OCI-LY7 (cell line): ENCODE measurements around the gene CNKSR2.

Experiments
- EZH2phosphoT487 ChIP-seq: fragments of 200-600 bp; sonication (generic); IDR thresholded peaks from 2 replicates; pipeline ENCODE4 v1.6.1; 2018; ENCODE audit warnings: low read depth, borderline replicate concordance, mild to moderate bottlenecking, mixed run types, antibody characterized with exemption, low read length, moderate library complexity, mixed read lengths
- TF ChIP-seq, protein P1 (sequence below): fragments of 200-600 bp; sonication (generic); conservative IDR thresholded peaks from 2 replicates; pipeline ENCODE4 v1.5.1; 2014; ENCODE audit warnings: mild to moderate bottlenecking, antibody characterized with exemption, low read length, moderate library complexity, mixed read lengths

DNA sequence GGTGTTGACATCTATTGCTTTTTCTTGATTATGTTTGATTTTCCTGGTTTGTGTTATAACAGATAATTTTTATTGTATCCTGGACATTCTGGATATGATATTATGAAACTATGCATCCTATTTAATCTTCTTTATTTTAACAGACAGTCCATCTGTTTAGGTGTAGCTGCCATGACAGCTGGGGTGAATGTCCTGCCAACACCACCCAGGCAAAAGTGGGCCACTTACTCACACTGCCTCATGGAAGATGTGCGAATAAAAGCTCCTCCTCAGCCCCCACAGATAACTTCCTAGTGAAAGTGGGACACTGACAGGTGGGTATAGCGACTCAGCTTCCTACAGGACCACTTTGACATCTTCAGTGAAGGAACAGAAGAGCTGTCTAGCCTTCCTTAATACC, 18.4 kb upstream of the CNKSR2 start:
- TF ChIP-seq, protein P1, sequence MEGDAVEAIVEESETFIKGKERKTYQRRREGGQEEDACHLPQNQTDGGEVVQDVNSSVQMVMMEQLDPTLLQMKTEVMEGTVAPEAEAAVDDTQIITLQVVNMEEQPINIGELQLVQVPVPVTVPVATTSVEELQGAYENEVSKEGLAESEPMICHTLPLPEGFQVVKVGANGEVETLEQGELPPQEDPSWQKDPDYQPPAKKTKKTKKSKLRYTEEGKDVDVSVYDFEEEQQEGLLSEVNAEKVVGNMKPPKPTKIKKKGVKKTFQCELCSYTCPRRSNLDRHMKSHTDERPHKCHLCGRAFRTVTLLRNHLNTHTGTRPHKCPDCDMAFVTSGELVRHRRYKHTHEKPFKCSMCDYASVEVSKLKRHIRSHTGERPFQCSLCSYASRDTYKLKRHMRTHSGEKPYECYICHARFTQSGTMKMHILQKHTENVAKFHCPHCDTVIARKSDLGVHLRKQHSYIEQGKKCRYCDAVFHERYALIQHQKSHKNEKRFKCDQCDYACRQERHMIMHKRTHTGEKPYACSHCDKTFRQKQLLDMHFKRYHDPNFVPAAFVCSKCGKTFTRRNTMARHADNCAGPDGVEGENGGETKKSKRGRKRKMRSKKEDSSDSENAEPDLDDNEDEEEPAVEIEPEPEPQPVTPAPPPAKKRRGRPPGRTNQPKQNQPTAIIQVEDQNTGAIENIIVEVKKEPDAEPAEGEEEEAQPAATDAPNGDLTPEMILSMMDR: no peak
- TF ChIP-seq EZH2phosphoT487: no peak
